WTC11 (cell line): ENCODE data around the gene DDRGK1.

Experiments
- ESRRA ChIP-seq: sonication (generic); formaldehyde crosslinking; IDR thresholded peaks from 2 replicates; pipeline ENCODE4 v1.8.1; 2022; ENCODE audit warnings: mild to moderate bottlenecking, missing genetic modification reagents, borderline replicate concordance
- SP1 ChIP-seq: sonication (generic); formaldehyde crosslinking; conservative IDR thresholded peaks from 2 replicates; pipeline ENCODE4 v1.8.1; 2022; ENCODE audit warnings: missing genetic modification reagents
- TEAD4 ChIP-seq: sonication (generic); formaldehyde crosslinking; IDR thresholded peaks from 2 replicates; pipeline ENCODE4 v1.8.0; 2022; ENCODE audit warnings: mild to moderate bottlenecking, missing genetic modification reagents
- ZNF138 ChIP-seq: sonication (generic); formaldehyde crosslinking; conservative IDR thresholded peaks from 2 replicates; pipeline ENCODE4 v1.8.1; 2022; ENCODE audit warnings: mild to moderate bottlenecking, moderate library complexity, missing genetic modification reagents
- TF ChIP-seq, protein P1 (sequence below): fragments of 200-600 bp; IDR thresholded peaks from 2 replicates; pipeline ENCODE4 v1.8.0; 2022; ENCODE audit warnings: antibody characterized with exemption

DNA sequence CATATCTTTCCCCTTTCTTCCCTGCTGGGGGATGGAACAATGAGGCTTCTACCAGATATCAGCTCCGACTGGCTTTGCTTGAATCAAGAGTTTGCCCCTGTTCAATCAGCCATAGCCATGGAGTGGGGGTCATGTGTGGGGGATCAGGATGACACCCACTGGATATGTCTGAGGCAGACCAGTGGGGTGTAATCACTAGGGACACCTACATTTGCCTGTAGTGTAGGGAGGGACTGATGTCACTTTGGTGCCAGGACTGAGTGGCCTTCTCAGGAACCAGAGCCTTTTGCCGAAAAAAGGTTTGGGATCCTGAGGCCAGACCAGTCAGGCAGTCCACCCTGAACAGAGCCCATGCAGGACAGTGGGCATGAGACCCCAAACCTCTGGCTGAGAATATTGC, 5.9 kb upstream of the DDRGK1 start:
- TF ChIP-seq SP1 (CRISPR knock-in tag) (no peak), ZNF138 (no peak), ESRRA (CRISPR knock-in tag) (no peak), TEAD4 (CRISPR knock-in tag) (no peak)
- TF ChIP-seq, protein P1, sequence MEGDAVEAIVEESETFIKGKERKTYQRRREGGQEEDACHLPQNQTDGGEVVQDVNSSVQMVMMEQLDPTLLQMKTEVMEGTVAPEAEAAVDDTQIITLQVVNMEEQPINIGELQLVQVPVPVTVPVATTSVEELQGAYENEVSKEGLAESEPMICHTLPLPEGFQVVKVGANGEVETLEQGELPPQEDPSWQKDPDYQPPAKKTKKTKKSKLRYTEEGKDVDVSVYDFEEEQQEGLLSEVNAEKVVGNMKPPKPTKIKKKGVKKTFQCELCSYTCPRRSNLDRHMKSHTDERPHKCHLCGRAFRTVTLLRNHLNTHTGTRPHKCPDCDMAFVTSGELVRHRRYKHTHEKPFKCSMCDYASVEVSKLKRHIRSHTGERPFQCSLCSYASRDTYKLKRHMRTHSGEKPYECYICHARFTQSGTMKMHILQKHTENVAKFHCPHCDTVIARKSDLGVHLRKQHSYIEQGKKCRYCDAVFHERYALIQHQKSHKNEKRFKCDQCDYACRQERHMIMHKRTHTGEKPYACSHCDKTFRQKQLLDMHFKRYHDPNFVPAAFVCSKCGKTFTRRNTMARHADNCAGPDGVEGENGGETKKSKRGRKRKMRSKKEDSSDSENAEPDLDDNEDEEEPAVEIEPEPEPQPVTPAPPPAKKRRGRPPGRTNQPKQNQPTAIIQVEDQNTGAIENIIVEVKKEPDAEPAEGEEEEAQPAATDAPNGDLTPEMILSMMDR = no peak
